GM18517 (cell line): ENCODE measurements around the gene DNAH8.

Experiments used
- ATAC-seq: cut with Tn5 transposase; IDR thresholded peaks from one replicate; pipeline ENCODE4 v1.9.1; 2021; ENCODE audit warnings: mild to moderate bottlenecking, moderate library complexity; ENCODE audit not compliant: unreplicated experiment

Gene DNAH8

DNA sequence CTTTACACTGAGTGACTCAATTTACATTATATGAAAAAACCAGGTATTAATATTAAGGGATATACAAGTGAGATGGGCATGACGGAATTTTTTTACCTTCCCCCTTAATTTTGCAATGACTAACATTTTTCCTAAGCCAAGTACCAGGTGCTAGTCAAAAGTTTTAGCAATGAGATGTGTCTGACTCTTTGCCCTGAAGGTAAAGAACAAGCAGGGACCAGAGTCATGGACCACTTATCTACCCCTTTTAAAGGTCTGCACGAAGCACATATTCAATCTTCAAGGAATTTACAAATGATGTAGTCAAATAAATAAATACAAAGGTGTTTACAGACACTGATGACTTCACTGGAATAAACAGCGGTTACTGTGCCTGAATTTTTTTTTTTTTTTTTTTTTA lies 13.6 kb upstream of the DNAH8 start:
- no peak for ATAC-seq

DNA sequence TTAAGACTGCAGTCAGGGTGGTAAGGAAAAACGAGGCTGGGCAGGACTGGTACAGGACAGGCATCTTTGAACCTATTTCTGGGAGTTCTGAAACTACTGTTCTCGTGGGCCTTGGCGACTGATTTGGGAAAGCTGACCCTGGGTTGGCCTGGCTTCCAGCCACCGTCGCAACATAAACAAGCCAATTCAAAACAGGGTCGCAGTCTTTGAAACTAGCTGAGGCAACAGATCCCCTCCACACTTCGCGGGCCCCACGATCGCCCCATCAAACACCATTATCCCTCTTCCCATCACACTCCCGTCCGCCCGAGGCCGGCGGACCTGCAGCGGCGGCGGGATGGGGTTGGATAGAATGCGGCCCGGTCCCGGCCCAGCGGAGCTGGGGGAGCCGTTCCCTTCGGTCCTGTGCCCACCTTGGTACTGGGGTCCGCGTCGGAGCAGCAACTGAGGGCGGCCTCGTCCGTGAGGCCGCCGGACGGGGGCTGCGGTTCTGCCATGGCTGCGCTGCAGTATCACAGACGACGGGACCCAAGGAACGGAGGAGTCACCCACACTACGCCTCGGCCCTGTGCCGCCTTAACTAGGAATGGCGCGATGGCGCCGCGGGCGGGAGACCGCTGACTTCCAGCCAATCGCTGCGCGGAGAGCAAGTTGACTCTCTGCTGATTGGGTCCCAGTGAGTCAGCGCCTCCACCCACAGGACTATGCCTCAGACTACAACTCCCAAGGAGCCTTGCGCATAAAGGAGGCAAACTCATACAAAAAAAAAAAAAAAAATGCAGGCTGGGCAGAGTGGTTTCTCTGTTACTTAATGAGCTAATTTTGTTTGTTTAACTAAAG lies 12.3 kb upstream of the DNAH8 start, which contains the start of gene GLO1:
Gene GLO1 (minus strand): TSS at position 588 of the 840 bp plus-strand sequence. CDS start 91 bp downstream, at position 497.
- ATAC-seq = peak; percentile 99

DNA sequence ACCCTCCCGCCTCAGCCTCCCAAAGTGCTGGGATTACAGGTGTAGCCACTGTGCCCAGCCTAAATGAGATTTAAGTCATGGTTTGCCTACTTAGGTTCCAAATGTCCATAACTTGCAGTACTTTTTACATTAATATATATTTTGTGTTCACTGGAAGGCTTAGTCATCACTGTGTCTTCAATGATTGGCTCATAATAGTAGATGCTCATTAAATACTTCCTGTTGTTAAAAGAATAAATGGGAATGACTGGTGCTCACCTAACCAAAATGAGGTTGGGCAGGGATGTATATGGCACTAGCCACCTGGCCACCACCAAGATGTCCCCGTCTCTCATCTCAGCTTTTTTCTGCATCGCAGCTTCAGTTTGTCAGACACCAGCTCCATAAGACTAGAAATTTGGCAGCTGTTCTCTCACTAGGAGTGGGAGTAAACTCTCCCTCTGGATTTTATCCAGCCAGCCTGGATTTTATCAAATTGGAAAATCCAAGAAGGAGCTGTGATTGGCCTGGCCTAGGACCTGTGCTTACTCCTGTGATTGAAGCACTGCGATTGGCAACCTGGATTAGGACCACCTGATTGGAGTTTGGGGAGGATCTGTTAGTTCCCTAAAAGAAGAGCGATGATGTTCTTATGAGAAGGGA lies 11.0 kb upstream of the DNAH8 start:
- no peak for ATAC-seq

DNA sequence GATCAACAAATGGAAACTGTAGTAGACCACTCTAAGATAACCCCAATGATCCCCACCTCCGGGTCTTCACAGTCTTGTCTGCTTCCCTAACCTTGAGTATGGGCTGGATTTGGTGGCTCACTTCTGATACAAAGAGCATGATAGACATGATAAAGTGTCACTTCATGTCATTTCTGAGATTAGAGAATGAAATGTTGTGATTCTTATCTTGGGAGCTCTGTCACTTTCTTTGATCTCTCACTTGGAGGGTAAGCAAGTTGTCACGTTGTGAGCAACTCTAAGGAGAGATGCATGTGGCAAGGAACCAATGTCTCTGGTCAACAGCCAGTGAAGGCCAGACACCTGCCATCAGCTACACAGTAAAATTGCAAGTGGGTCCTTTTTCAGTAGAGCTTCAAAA lies 9.2 kb upstream of the DNAH8 start:
- no peak for ATAC-seq

DNA sequence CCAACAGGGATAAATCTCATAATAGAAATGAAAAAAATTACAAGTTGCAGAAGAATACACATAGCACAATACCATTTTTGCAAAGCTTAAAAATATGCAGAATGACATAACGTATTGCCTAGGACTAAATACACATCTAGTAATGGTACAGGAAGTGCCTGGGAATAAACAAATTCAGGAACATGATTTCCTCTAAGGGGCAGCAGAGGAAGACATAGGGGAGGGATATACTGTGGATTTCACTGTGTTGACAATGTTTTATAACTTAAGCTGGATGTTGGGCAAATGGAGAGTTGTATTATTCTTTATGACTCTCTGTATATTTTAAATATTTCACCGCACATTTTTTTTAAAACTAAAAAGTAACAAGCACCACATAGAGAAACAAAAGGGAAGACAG lies 6.6 kb upstream of the DNAH8 start:
- ATAC-seq = no peak

DNA sequence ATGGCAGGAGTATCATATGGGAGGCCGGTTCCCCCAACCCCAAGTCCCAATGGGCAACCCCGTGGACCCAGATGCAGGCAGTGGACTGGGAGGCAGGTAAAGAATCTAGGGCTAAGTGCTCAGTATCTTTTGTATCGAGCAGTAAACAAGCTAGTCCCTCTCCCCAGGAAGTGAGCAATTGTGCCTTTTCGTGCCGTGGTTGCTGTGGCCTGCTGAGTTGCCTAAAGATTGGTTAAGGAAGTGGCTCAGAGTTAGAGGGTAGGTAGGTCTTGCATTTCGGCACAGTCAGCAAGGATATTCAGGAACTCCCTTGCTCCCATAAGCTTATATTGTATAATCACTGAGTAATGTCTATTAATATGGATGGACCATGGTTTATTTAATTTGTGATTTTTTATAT lies 1.3 kb upstream of the DNAH8 start:
- ATAC-seq = no peak

DNA sequence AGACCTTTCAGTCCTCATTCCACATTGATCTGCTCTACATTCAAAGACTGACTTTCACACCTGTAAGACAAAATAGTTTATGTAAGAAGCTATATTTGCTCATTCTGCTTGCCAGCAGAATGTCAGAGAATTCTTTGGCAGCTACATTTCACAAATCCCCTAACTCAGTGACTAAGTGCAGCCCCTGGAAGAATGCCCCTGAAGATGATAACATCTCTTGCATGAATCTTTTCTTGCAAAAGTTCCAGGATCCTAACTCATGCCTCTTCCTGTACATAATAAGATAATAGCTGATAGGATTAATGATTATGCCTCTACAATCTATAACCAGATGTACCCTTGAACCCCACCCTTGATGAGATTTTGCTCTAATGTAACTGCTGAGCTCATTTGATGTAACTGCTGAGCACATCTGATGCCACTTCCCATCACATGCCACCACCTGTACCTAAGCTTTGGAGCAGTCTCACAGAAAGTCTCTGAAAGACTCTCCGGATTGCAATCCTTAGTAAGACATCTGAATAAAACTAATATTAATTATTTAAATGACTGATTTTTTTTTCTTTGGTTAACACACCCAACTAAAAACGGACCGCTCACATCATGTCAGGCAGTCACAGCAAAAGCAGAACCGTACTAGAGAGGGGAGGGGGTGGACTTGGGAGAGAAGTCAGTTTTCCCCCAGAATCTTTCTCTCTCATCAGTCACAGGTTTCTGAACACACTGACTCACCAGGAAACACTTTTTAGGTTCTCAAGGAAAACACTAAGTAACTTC lies 684 bp upstream of the DNAH8 start:
- no peak for ATAC-seq

DNA sequence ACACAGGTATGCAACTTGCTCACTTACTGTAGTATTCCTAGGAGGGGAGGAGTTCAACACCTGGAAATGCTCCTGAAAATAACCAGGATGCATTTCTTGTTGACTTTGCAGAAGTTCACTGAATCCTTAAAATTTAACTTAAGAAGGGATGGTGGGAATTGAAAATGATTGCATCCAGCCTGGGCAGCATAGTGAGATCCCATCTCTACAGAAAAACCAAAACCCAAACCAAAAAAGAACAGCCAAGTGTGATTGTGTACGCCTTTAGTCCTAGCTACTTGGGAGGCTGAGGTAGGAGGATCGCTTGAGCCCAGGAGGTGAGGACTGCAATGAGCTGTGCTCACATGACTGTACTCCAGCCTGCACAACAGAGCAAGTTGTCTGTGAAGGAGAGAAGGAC lies 1.7 kb downstream of the DNAH8 start:
- no peak for ATAC-seq

DNA sequence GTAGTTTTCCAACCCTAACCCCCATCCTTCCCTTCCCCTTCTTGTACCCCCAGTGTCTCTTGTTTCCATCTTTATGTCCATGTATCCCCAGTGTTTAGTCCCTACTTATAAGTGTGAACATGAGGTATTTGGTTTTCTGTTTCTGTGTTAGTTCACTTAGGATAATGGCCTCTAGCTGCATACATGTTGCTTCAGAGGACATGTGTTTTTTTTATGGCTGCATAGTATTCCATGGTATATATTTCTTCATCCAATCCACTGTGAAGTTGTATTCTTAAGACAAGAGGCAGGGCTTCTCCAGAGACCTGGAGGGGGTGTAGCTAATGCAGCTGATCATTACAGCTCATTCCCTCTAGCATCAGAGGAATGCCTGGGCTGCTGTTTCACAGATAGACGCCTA lies 4.2 kb downstream of the DNAH8 start:
- ATAC-seq = no peak

DNA sequence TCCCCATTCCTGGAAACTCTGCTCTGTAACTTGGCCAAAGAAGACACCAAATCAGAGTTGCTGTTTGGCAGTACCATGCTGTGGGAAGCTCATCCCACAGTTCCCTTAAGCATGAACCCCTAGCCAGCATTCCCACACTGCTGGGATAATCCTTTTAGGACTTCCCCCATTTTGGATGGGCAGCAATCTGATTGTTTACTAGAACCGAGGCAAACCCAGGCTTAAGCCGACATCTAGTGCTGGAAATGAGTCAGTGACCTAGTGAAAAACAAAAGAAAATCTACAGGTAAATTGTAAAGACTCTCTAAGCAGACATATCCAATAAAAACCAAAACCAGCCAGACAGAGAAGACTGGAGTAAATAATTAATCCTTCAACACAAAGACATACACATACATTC lies 5.2 kb downstream of the DNAH8 start:
- no peak for ATAC-seq

DNA sequence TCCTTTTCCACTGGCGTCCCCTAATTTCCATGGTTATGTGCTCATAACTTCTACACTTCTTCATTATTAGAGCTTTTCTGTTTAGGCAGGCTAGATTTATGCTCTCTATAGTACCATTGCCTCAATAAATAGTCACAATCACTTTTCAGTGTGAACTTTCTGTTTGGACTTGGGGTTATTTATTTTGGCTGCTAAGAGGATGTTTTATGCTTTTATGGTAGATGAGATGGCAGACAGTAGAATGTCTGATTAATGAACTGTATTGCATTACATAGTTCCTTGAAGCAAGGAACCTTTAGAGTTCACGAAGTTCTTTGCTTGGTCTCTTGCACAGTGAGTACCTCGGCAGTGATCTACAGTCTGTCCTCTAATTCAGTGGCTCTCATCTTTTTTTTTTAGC lies 6.9 kb downstream of the DNAH8 start:
- ATAC-seq = no peak

DNA sequence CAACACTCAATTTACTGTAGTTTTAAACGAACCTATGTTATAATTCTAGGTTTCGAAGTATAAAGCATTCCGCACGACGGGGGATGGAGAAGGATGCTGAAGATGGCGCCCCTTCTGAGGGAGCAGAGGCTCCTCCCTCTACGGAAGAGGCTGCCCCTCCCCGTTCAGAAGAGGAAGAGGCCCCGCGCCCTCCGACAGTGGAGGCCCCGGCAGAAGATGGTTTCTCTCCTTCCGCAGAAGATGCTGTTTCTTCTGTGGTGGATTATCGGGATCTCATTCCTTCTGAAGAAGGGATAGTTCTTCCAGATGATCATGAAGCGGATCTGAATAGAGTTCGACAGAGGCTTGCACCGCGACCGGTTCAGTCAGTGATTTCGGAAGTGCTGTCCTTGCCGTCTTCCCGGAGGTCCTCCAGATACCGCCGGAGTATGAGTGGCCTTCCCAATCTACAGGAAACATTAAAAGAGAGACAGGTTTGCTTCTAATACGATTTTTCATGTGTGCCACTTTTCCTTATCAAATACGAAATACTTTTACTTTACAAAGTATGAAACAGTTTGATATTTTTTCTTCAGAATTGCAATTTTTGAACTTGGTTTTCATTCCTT lies 7.7 kb downstream of the DNAH8 start:
- no peak for ATAC-seq

DNA sequence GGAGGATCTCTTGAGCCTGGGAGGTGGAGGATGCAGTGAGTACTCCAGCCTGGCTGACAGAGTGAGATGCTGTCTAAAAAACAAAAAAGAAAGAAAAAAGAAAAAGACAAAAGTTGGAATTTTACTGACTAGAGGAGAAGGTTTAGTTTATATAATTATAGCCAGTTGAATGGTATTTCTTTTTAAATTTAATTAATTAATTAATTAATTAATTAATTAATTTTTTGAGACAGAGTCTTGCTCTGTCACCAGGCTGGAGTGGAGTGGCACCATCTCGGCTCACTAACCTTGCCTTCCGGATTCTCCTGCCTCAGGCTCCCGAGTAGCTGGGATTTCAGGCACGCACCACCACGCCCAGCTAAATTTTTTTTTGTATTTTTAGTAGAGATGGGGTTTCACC lies 8.7 kb downstream of the DNAH8 start:
- ATAC-seq = no peak

DNA sequence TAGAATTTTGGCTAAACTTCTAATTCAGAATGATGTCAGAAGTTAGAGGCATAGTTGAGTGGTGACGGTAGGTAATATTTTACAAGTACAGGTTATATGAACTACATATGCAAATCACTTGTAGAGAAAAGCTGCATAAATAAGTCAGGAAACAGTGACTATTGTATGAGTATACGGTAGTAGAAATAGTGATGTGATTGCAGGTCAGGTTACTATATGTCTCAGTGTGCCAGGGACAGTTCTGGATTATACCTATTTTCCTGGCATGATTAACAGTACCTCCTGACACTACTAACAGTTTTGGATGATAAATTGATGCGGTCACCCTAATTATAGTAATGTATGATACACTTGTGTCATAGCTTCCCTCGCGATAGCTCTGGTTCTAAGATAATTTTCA lies 9.2 kb downstream of the DNAH8 start:
- no peak for ATAC-seq

DNA sequence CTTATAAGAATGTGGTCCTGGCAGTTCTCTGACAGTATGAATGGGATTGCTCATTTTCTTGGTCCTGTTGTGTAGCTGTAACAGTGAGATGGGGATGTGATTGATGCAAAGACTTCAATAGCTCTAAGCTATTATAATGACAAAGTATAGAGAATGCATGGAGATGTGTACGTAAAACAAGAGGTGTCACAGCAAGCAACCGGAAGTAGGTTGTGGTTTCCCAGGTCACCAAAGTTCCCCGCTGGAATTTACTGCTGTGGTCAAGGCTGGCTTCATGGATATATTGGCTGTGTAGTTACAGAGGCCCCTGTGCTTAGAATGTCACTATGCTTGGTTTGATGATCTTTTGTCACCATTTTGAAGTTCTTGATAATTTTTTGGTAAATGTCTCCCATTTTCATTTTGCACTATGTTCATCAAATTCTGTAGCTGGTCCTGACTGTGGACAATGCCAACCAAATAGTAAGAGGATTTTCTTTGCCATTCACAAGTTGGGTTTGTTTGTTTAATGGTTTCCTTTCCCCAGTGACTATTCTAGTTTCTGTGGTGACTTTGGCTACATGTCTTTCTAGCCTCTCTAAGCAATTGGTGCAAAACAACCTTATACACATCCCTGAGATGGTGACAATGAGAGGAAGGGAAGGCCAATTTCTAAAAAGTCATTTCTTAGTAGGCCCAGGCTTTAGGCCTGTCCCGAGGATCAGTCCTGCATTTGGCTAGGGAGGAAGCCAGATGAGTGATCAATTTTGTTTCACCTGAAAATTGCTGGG lies 10.5 kb downstream of the DNAH8 start:
- ATAC-seq = no peak

DNA sequence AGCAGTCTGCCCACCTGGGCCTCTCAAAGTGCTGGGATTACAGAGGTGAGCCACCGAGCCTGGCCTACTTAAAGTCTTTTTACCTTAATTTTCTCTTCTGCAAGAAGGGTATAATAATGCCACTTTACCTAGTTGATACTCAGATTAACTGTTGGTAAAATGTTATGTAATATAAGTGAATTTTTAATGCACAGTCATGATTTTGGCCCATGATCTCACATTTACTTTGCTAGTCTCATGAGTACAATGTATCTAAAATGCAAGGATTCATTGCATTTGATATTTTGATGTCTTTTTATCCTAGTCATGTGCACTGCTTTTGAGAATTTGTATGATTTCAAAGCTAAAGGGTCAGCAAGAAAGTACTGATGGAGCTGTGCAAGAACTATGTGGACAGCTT lies 13.1 kb downstream of the DNAH8 start:
- no peak for ATAC-seq

DNA sequence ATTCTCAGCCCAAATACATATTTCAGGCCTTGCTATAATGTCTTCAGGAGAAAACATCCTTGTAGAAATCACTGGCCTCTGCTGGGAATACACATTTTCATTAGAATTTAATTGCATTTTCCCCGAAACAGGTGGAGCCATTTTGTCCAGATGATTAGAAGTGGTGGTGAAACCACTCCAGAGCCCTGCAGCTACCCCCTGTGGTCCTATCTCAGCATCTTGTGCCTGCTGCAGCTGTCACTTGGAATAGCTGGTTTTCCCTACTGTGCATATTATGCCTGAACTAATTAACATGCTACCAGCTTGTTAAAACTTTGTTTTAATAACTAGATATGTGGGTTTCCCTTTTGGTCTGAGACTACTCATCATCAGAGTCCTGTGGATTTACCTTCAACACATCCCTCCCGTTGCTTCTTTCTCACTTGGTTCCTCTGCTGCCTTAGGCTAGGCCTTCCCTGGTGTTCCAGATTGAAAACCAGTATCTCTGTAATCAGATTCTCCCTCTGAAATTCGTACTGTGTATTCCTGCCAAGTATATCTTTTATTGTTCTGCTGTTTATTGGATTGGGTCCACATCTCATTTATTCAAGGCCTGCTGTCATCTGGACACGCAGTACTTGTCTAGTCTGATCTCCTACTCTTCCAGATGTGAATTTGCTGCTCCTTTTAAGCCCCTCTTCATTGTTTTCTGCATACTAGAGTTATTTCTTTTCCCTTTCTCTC lies 15.2 kb downstream of the DNAH8 start:
- no peak for ATAC-seq

DNA sequence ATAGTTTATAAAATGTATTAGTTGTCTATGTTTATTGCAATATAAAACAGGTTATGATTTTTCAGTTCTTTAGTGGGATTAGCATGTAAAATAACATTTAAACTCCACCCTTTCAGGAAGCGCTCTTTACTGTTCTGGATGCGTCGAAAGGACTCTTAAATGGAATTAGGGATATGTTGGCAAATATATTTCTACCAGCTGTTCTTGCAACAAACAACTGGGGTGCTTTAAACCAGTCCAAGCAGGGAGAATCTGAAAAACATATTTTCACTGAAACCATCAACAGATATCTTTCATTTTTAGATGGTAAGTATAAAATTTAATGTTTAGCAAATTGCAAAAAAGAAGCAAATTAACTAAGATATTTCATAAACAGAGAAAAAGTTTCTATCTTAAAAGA lies 21.8 kb downstream of the DNAH8 start:
- ATAC-seq = no peak

DNA sequence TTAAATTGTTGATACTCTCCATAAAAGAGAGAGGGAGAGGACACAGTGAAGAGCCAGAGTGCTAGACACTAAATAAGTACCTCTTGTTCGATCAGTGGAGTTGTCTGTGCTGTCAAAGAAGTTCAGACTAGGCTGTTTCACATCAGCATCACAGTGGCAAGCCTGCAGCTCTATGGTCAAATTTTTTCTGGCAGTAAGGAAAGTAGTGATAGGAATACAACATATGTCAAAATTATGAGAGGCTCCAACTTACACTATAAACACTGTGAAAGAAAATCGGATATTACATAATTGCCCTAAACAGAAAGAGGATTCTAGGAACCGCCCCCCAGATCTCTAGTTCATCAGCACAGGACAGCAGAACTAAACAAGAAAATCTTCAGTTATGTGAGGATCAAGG lies 23.1 kb downstream of the DNAH8 start:
- no peak for ATAC-seq

DNA sequence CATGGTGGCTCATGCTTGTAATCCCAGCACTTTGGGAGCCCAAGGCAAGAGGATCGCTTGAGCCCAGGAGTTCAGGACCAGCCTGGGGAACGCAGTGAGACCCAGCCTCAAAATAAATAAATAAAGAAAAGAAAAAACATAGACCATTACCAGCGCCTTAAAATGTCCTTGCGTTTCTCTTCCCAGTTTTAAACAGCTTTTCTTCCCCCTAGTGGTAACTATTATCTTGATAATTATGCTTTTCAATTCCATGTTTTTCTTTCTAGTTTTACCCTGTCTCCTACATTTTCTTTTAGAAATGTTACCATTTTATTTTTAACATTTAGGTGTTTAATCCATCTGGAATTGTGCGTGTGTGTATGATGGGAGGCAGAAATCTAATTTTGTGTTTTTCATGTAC lies 24.4 kb downstream of the DNAH8 start:
- ATAC-seq = no peak
